ENCODE results near the gene FAM163B.
"Not testable (repeated sequence)": the region's sequence is repeated elsewhere in the genome, so short reads cannot be mapped to it uniquely, and the experiment has no call there.

Gene FAM163B

DNA sequence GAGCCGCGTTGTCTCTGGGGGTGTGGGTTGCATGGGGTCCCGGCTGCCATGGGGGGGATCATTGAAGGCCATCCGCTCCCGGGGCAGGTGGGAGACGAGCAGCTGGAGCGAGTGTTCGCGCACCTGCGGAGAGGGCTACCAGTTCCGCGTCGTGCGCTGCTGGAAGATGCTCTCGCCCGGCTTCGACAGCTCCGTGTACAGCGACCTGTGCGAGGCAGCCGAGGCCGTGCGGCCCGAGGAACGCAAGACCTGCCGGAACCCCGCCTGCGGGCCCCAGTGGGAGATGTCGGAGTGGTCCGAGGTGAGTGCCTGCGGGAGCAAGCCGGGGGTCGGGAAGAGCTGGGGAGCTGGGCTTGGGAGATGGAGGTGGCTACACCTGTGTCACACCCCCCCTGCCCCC is 41.0 kb downstream of the FAM163B start:
- TF ChIP-seq, protein P1, sequence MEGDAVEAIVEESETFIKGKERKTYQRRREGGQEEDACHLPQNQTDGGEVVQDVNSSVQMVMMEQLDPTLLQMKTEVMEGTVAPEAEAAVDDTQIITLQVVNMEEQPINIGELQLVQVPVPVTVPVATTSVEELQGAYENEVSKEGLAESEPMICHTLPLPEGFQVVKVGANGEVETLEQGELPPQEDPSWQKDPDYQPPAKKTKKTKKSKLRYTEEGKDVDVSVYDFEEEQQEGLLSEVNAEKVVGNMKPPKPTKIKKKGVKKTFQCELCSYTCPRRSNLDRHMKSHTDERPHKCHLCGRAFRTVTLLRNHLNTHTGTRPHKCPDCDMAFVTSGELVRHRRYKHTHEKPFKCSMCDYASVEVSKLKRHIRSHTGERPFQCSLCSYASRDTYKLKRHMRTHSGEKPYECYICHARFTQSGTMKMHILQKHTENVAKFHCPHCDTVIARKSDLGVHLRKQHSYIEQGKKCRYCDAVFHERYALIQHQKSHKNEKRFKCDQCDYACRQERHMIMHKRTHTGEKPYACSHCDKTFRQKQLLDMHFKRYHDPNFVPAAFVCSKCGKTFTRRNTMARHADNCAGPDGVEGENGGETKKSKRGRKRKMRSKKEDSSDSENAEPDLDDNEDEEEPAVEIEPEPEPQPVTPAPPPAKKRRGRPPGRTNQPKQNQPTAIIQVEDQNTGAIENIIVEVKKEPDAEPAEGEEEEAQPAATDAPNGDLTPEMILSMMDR (IDR thresholded peaks at IDR 0.05; ENCODE audit: low read depth, low read length): no peak

DNA sequence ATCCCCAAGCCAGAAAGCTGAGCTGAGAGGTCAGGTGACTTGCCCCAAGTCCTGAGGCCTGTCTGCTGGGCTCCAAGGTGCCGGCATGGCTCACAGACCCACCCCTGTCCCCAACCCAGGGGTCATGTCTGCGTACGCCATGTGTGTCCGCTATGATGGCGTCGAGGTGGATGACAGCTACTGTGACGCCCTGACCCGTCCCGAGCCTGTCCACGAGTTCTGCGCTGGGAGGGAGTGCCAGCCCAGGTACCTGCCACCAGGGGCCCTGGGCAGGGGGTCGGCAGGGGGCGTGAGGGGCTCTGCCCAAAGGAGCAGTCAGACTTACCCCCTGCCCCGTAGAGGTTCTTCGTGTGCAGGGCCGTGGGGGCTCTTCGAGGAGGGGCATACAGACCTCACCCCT is 42.4 kb downstream of the FAM163B start:
- H3K4me3 ChIP-seq (ENCODE audit: low read depth, low read length): no peak overlapping the region
- TF ChIP-seq, protein P1 (IDR thresholded peaks at IDR 0.05; ENCODE audit: low read depth, low read length): no peak

More for the DNA sequence above, 41.0 kb downstream of the FAM163B start:
- H3K4me3 ChIP-seq (ENCODE audit: low read depth, low read length): no peak overlapping the region

DNA sequence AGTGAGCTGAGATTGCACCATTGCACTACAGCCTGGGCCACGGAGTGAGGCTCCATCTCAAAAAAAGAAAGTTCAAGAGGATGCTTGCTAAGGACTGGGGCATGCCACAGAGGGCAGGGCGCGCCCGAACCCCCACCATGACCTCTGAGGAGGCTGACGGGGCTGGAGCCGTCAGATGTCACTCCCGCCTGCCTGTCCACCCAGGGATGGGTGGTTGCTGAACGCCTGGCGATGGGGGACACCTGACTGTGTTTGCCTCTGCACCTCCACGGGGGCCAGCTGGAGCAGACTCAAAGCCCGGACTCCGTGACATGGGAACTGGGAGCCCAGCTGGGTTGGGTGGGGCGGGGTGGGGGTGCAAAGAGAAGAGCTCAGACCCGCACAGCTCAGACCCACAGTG is 42.8 kb downstream of the FAM163B start:
- H3K4me3 ChIP-seq (ENCODE audit: low read depth, low read length): no peak overlapping the region
- TF ChIP-seq, protein P1 (IDR thresholded peaks at IDR 0.05; ENCODE audit: low read depth, low read length): no peak

DNA sequence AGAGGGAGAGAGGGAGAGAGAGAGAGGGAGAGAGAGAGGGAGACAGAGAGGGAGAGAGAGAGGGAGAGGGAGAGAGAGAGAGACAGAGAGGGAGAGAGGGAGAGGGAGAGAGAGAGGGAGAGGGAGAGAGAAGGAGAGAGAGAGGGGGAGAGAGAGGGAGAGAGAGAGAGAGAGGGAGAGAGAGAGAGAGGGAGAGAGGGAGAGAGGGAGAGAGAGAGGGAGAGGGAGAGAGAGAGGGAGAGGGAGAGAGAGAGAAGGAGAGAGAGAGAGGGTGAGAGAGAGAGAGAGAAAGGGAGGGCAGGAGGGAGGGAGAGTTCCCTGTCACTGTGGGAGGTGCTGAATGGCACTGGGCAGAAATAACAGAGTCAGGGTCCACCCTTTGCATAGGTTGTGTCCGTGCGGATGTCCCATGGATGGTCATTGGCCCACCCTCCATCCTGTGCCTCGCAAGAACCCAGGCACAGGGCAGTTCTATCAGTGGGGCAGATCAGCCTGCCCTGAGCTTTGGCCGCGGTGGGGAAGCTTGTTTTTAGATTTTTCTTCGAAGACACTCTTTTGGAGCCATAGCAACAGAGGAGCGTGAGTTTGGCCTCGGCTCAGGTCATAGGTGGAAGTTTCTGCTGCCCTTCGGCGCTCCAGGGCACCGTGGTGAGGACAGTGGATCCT is 44.6 kb downstream of the FAM163B start:
- H3K4me3 ChIP-seq (ENCODE audit: low read depth, low read length): no peak overlapping the region
- TF ChIP-seq, protein P1 (IDR thresholded peaks at IDR 0.05; ENCODE audit: low read depth, low read length): no peak

DNA sequence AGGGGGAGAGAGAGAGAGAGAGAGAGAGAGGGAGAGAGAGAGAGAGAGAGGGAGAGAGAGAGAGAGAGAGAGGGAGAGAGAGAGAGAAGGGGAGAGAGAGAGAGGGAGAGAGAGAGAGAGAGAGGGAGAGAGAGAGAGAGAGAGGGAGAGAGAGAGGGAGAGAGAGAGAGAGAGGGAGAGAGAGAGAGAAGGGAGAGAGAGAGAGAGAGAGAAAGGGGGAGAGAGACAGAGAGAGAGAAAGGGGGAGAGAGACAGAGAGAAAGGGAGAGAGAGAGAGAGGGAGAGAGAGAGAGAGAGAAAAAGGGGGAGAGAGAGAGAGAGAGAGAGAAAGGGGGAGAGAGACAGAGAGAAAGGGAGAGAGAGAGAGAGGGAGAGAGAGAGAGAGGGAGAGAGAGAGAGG is 45.4 kb downstream of the FAM163B start:
- not testable (repeated sequence) for H3K4me3 ChIP-seq (ENCODE audit: low read depth, low read length)

DNA sequence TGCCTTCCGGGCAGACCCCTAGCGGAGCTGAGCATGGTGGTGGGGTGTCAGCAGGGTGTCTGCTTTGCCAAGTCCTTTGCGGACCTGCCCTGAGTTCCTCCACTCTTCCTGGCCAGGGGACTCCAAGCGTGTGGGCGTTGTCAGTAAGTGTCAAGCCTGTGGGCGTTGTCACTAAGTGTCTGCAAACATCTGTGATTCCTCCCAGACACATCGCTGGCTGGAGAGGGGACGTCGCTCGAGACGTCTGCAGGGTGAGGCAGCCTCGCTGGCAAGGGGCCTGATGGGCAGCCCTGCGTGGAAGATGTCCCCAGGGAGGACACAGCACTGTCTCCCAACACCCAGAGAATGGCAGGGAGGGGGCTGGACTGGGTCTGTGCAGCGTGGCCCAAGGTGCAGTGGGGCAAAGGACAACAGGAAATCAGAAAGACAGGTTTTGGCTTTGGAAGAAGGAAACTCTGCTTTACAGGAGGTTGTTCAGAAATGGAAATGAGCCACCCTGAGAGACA is 45.8 kb downstream of the FAM163B start:
- TF ChIP-seq, protein P1 (IDR thresholded peaks at IDR 0.05; ENCODE audit: low read depth, low read length): no peak
- no peak overlapping the region for H3K4me3 ChIP-seq (ENCODE audit: low read depth, low read length)

DNA sequence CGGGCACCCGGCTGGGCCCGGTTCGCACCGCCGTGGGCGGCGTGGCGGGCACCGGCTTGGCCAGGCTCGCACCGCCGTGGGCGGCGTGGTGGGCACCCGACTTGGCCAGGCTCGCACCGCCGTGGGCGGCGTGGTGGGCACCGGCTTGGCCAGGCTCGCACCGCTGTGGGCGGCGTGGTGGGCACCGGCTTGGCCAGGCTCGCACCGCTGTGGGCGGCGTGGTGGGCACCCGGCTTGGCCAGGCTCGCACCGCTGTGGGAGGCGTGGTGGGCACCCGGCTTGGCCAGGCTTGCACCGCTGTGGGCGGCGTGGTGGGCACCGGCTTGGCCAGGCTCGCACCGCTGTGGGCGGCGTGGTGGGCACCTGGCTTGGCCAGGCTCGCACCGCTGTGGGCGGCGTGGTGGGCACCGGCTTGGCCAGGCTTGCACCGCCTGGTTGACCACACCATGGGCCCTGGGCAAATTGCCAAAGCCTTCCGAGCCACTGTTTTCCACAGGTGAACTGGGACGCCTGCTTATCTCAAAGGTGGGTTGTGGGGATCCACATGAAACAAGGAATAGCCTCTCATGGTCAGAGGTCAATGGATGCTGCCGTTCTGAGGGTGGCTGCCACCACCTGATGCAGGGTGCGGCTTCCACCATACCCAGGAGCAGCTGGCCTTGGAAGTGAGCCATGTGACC is 46.4 kb downstream of the FAM163B start:
- TF ChIP-seq, protein P1 (IDR thresholded peaks at IDR 0.05; ENCODE audit: low read depth, low read length): no peak
- no peak overlapping the region for H3K4me3 ChIP-seq (ENCODE audit: low read depth, low read length)

All from WI38 (cell line).